ENCODE results near the gene ING1.

DNA sequence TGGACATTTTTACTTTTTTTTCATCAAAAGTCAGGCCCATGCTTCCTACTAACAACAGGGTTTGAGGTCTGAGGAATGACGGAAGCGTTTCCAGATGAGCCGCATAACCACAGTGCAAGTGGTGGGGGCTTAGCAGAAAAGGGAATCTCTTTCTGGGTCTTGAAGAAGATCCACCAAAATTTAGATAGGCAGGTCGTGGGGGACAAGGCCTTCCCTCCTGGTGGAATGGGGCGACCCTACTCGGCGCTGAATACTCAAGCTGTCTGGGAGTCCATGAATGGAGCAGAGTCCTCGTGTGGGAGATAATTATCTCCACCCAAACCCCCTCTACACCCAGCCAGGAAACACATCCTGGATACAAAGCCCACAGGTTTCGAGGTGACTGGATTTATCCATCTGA, 44.5 kb upstream of the ING1 start:
- TF ChIP-seq, protein P1, sequence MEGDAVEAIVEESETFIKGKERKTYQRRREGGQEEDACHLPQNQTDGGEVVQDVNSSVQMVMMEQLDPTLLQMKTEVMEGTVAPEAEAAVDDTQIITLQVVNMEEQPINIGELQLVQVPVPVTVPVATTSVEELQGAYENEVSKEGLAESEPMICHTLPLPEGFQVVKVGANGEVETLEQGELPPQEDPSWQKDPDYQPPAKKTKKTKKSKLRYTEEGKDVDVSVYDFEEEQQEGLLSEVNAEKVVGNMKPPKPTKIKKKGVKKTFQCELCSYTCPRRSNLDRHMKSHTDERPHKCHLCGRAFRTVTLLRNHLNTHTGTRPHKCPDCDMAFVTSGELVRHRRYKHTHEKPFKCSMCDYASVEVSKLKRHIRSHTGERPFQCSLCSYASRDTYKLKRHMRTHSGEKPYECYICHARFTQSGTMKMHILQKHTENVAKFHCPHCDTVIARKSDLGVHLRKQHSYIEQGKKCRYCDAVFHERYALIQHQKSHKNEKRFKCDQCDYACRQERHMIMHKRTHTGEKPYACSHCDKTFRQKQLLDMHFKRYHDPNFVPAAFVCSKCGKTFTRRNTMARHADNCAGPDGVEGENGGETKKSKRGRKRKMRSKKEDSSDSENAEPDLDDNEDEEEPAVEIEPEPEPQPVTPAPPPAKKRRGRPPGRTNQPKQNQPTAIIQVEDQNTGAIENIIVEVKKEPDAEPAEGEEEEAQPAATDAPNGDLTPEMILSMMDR (IDR thresholded peaks at IDR 0.05): no peak
- TF ChIP-seq POLR2A (IDR thresholded peaks at IDR 0.05) (no peak), POLR2AphosphoS5 (IDR thresholded peaks at IDR 0.05) (no peak)

All from breast epithelium (tissue), 3 donors.